ENCODE results near the gene ATP8B4. TPM values are rescaled to one million over a fixed set of nuclear protein-coding genes. Genes with fewer than 3 reads are reported as not detected.
"Not testable (repeated sequence)": the region's sequence is repeated elsewhere in the genome, so short reads cannot be mapped to it uniquely, and the experiment has no call there.

ATP8B4 gene
- total RNA-seq, 1 donor from 2014 or later: 9.8 TPM

DNA sequence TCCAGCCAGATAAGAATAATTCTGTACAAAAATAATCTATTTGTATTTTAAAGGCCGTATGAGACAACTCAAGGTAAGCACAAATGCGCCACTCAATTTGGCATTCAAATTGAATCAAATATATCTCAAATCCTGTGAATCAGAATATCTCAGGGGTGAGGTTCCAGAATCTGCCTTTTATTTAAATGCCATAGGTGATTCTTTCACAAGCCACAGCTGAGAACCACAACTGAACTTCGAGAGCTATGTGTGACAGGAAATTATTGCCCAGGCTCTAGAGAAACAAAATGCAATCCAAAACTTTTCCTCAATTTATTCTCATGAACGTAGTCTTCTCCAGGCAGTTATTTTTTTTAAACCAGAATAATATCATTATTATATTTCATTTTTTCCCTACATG, 11.9 kb downstream of the ATP8B4 start:
- H3K4me3 ChIP-seq: no peak overlapping the region
- intact Hi-C loops (cut with DNase I): no loop called here
- no peaks in the 10 kb centered on the region for H3K27me3 ChIP-seq
- TF ChIP-seq, protein P1, sequence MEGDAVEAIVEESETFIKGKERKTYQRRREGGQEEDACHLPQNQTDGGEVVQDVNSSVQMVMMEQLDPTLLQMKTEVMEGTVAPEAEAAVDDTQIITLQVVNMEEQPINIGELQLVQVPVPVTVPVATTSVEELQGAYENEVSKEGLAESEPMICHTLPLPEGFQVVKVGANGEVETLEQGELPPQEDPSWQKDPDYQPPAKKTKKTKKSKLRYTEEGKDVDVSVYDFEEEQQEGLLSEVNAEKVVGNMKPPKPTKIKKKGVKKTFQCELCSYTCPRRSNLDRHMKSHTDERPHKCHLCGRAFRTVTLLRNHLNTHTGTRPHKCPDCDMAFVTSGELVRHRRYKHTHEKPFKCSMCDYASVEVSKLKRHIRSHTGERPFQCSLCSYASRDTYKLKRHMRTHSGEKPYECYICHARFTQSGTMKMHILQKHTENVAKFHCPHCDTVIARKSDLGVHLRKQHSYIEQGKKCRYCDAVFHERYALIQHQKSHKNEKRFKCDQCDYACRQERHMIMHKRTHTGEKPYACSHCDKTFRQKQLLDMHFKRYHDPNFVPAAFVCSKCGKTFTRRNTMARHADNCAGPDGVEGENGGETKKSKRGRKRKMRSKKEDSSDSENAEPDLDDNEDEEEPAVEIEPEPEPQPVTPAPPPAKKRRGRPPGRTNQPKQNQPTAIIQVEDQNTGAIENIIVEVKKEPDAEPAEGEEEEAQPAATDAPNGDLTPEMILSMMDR (IDR thresholded peaks at IDR 0.05): no peak
- TF ChIP-seq POLR2A (IDR thresholded peaks at IDR 0.05) (no peak), POLR2AphosphoS5 (IDR thresholded peaks at IDR 0.05; ENCODE audit: insufficient read depth in 1 of 2, low read depth in 1 of 2) (no peak)
- no peaks in the 10 kb centered on the region for H3K36me3 ChIP-seq
- no peak overlapping the region for H3K27ac ChIP-seq
- no peaks in the 10 kb centered on the region for H3K4me1 ChIP-seq
- no peaks in the 10 kb centered on the region for H3K9me3 ChIP-seq
- DNase-seq (ENCODE audit: extremely low spot score in 2 of 2): no peak

DNA sequence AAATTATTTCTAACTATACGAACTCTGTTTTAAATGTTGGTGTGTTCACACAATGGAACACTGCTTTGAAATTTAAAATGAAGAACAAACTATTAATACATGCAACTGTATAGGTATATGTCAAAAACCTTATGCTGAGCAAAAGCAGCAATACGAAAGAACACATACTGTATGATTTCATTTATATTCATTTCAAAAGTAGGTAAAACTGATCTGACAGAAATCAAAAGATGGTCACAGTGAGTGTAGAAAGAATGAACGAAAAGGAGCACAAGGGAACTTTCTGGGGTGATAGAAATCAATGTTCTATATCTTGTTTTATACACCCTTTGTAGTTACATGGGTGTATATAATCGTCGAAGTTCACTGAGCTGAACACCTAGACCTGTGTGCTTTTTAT, 12.6 kb downstream of the ATP8B4 start:
- Histone ChIP-seq H3K27me3 (no peaks in the 10 kb centered on the region), H3K36me3 (no peaks in the 10 kb centered on the region)

DNA sequence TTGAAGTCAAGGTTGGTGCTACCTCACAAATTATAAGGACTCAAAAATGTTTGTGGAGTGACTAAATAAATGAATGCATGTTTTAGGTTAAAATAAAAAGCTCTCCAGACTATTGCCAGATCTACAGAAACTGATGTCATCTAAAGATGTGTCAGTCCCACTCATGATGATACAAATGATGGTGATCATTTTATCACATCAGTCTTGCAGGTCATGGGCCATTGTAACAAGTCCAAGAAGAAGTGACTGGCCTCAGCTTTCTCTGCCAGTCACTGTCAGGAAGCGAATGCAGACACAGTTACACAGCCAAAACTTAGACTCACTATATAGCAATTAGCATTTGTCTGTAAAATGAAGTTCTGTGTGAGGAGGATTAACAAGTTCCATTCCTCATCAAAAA, 18.5 kb downstream of the ATP8B4 start:
- no peak for DNase-seq (ENCODE audit: extremely low spot score in 2 of 2)
- no peaks in the 10 kb centered on the region for H3K9me3 ChIP-seq
- H3K4me1 ChIP-seq: no peaks in the 10 kb centered on the region
- H3K27ac ChIP-seq: no peak overlapping the region
- no peaks in the 10 kb centered on the region for H3K36me3 ChIP-seq
- intact Hi-C loops (cut with DNase I): no loop called here
- TF ChIP-seq POLR2A (IDR thresholded peaks at IDR 0.05): no peak
- no peaks in the 10 kb centered on the region for H3K27me3 ChIP-seq
- H3K4me3 ChIP-seq: no peak overlapping the region

More for the DNA sequence above, 12.6 kb downstream of the ATP8B4 start:
- DNase-seq (ENCODE audit: extremely low spot score in 2 of 2): no peak
- Histone ChIP-seq H3K9me3 (no peaks in the 10 kb centered on the region), H3K27ac (no peak overlapping the region), H3K4me1 (no peaks in the 10 kb centered on the region), H3K4me3 (no peak overlapping the region)
- TF ChIP-seq, protein P1 (IDR thresholded peaks at IDR 0.05): no peak
- TF ChIP-seq POLR2A (IDR thresholded peaks at IDR 0.05): no peak
- intact Hi-C loops (cut with DNase I): no loop called here

DNA sequence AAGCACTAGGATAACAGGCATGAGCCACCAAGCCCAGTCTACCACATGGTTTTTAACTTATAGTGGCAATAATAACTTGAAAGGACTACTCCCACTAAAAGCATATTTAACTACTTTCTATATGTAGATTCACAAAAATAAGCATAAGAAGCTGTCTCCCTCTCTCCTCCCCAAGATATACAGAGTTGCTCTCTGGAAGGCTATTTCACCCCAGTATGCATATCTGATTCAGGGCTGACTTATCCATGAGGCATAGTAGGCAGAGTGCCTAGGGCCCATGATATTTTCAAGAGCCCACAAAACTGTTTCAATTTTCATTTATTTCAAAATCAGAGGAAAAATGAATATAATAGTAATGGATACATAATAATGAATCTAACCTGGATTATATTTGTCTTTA, 20.5 kb downstream of the ATP8B4 start:
- Histone ChIP-seq H3K27me3 (no peaks in the 10 kb centered on the region), H3K4me1 (no peaks in the 10 kb centered on the region), H3K4me3 (no peak overlapping the region), H3K27ac (no peak overlapping the region), H3K36me3 (no peaks in the 10 kb centered on the region), H3K9me3 (no peaks in the 10 kb centered on the region)
- intact Hi-C loops (cut with DNase I): no loop called here
- no peak for DNase-seq (ENCODE audit: extremely low spot score in 2 of 2)
- TF ChIP-seq, protein P1 (IDR thresholded peaks at IDR 0.05): no peak
- TF ChIP-seq POLR2A (IDR thresholded peaks at IDR 0.05) (no peak), POLR2AphosphoS5 (IDR thresholded peaks at IDR 0.05; ENCODE audit: insufficient read depth in 1 of 2, low read depth in 1 of 2) (no peak)

DNA sequence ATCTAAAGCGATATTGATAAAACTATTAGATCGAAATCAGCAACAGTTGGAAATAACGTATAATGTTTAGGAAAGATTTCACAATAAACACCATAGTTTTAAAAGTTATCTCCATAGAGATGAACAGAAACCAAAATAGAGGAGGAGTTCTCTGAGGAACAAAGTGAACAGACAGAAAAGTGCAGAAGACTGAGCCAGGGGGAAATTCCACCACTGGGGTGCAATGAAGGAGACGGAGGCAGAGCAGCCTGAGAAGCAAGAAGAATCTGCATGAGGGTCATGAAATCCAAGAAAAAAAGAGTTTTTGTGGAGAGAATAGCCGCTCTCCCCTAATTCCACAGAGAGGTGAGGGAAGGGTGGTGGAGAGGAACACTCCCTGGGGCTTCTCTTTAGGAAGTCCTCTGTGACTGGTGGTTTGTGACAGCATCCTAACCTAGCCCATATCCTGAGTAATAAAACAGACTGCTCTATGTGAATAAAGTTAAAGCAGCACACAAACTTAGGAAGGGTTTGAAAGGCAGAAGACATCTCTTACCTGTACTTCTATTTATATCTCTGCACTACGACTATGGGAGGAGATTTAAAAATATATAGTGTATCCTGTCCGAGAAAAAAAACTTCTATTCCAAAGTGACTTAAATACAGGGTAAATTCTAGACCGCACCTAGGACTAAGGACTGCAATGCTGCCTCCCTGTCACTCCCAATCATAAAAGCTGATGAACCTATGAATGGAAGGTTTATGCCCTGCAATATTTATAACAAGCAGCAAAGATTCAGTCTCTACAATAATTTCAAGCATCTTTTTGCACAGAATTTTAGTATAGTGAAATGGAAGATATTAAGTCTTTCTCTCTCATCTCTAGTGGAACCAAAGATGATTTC, 22.9 kb downstream of the ATP8B4 start:
- Histone ChIP-seq H3K27ac (no peak overlapping the region), H3K27me3 (no peaks in the 10 kb centered on the region)
- TF ChIP-seq, protein P1 (IDR thresholded peaks at IDR 0.05): no peak
- no peak for TF ChIP-seq POLR2A (IDR thresholded peaks at IDR 0.05)
- no peak for TF ChIP-seq POLR2AphosphoS5 (IDR thresholded peaks at IDR 0.05; ENCODE audit: insufficient read depth in 1 of 2, low read depth in 1 of 2)

DNA sequence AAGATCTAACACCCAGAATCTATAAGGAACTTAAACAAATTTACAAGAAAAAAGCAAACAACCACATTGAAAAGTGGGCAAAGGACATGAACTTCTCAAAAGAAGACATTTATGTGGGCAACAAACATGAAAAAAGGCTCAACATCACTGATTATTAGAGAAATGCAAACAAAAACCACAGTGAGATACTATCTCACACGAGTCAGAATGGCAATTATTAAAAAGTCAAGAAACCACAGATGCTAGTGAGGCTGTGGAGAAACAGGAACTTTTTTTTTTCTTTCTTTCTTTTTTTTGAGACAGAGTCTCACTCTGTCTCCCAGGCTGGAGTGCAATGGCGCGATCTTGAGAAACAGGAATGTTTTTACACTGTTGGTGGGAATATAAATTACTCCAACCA, 29.6 kb downstream of the ATP8B4 start:
- H3K9me3 ChIP-seq; intact Hi-C loops (cut with DNase I); H3K4me3 ChIP-seq; H3K36me3 ChIP-seq; H3K4me1 ChIP-seq; DNase-seq (ENCODE audit: extremely low spot score in 2 of 2); H3K27me3 ChIP-seq; H3K27ac ChIP-seq: not testable (repeated sequence)

More for the DNA sequence above, 22.9 kb downstream of the ATP8B4 start:
- Histone ChIP-seq H3K4me1 (no peaks in the 10 kb centered on the region), H3K36me3 (no peaks in the 10 kb centered on the region), H3K4me3 (no peak overlapping the region), H3K9me3 (no peaks in the 10 kb centered on the region)
- no peak for DNase-seq (ENCODE audit: extremely low spot score in 2 of 2)
- intact Hi-C loops (cut with DNase I): no loop called here
